K562 (cell line): ENCODE results near the gene LMF2. TPM values are rescaled to one million over a fixed set of nuclear protein-coding genes. Genes with fewer than 3 reads are reported as not detected.

Source experiments
- ATAC-seq: fragments of 200-7000 bp; cut with Tn5 transposase; 3 replicates; pipeline ENCODE4 v1.9.1; 2020; ENCODE audit warnings: moderate library complexity
- BruUV-seq: library from RNA; stranded (reverse); fragments of 400-500 nt; replicated peaks from 2 replicates; lab custom pipeline; 2021; lab: Mats Ljungman, UMichigan
- CTCF ChIA-PET: fragments of 300-600 bp; formaldehyde crosslinking; extraction: SDS; loops from one replicate; lab custom pipeline; 2021; ENCODE audit warnings: low intra/inter-chr PET ratio; lab: Yijun Ruan, JAX
- POLR2A ChIA-PET: fragments of 300-600, 350-650 bp; sonication (Branson Sonifier 250); formaldehyde crosslinking; extraction: SDS; loops from one replicate; lab custom pipeline; 2021; ENCODE audit warnings: antibody characterized with exemption, inconsistent platforms; lab: Yijun Ruan, JAX
- DNase-seq, 4 experiments: peaks; one replicate each; pipeline versions ENCODE4 v3.0.0 to v3.0.0-alpha.2; 2011 to 2018; ENCODE audit warnings: low spot score in 3 of 4, mixed read lengths in 3 of 4; ENCODE audit errors: extremely low read depth in 1 of 4
- FAIRE-seq: peaks from 2 replicates; lab custom pipeline; 2011; peaks lifted over from hg19 to GRCh38; lab: Jason Lieb, UNC
- H2AFZ ChIP-seq: 2 replicates; pipeline ENCODE4 v1.6.0; 2011; ENCODE audit warnings: low read depth, low read length, control low read depth, inconsistent platforms
- H3K27ac ChIP-seq: fragments of 200-600 bp; 3 replicates; pipeline ENCODE4 v1.8.0; 2011; ENCODE audit warnings: low read depth, mild to moderate bottlenecking, control low read depth, inconsistent platforms, low read length, moderate library complexity, mixed read lengths; ENCODE audit errors: extremely low read depth
- H3K27me3 ChIP-seq, 2 experiments: fragments of 300-600 bp in 1 of 2; 2 replicates in 1 of 2; 3 replicates in 1 of 2; pipeline versions ENCODE4 v1.6.0 to v1.8.0; 2011; ENCODE audit warnings: inconsistent platforms in 2 of 2, low read length in 2 of 2, mild to moderate bottlenecking in 1 of 2, mixed read lengths in 1 of 2, moderate library complexity in 1 of 2; ENCODE audit not compliant: control insufficient read depth in 2 of 2, insufficient read depth in 2 of 2
- H3K36me3 ChIP-seq: fragments of 300-600 bp; 3 replicates; pipeline ENCODE4 v1.8.0; 2011; ENCODE audit warnings: mild to moderate bottlenecking, low read length, inconsistent platforms; ENCODE audit not compliant: control insufficient read depth, insufficient read depth
- H3K4me1 ChIP-seq, 2 experiments: fragments of 200-600 bp in 1 of 2; replicated peaks in 1 of 2; 2 replicates in 1 of 2; 3 replicates in 1 of 2; pipeline versions ENCODE4 v1.5.1 to v1.8.0; 2011; ENCODE audit warnings: inconsistent platforms in 2 of 2, low read length in 2 of 2, mild to moderate bottlenecking in 1 of 2, mixed read lengths in 1 of 2, moderate library complexity in 1 of 2; ENCODE audit not compliant: control insufficient read depth in 2 of 2, insufficient read depth in 2 of 2
- H3K4me2 ChIP-seq: 2 replicates; pipeline ENCODE4 v1.6.1; 2011; ENCODE audit warnings: low read length, control low read depth, inconsistent platforms, mixed read lengths; ENCODE audit not compliant: insufficient read depth
- H3K4me3 ChIP-seq: fragments of 200-600 bp; sonication (generic), shearing (Covaris generic); 2 replicates; pipeline ENCODE4 v1.5.1; 2016; ENCODE audit warnings: control low read depth, inconsistent platforms
- H3K79me2 ChIP-seq: fragments of 200-600 bp; 3 replicates; pipeline ENCODE4 v1.8.0; 2011; ENCODE audit warnings: low read length, inconsistent platforms; ENCODE audit not compliant: control insufficient read depth, insufficient read depth
- H3K9ac ChIP-seq, 2 experiments: 2 replicates each; pipeline versions ENCODE4 v1.6.0 to v1.6.1; 2011; ENCODE audit warnings: low read depth in 2 of 2, low read length in 2 of 2, control low read depth in 1 of 2, inconsistent platforms in 1 of 2, mild to moderate bottlenecking in 1 of 2, mixed read lengths in 1 of 2; ENCODE audit not compliant: insufficient read depth in 1 of 2
- H3K9me1 ChIP-seq: one replicate; pipeline ENCODE4 v1.6.0; 2011; ENCODE audit warnings: inconsistent platforms, mild to moderate bottlenecking, low read length, moderate library complexity; ENCODE audit not compliant: control insufficient read depth, insufficient read depth
- H3K9me3 ChIP-seq: replicated peaks from 2 replicates; pipeline ENCODE4 v1.5.1; 2011; ENCODE audit warnings: low read depth, low read length, inconsistent platforms; ENCODE audit not compliant: control insufficient read depth, insufficient read depth
- H4K20me1 ChIP-seq: replicated peaks from 2 replicates; pipeline ENCODE4 v1.6.1; 2011; ENCODE audit warnings: low read length, inconsistent platforms, mixed read lengths; ENCODE audit not compliant: control insufficient read depth, insufficient read depth
- CCAR2 ChIP-seq: fragments of 200-400 bp; formaldehyde crosslinking; IDR thresholded peaks from 2 replicates; pipeline ENCODE4 v1.6.1; 2017; ENCODE audit warnings: mild to moderate bottlenecking, low read depth, low read length
- GATAD2A ChIP-seq: fragments of 450-650 bp; IDR thresholded peaks from 2 replicates; pipeline ENCODE4 v1.6.1; 2017
- GTF2E2 ChIP-seq: fragments of 200-800 bp; sonication (Bioruptor generic); IDR thresholded peaks from 2 replicates; pipeline ENCODE4 v1.6.1; 2016; ENCODE audit warnings: missing genetic modification characterization, missing compliant biosample characterization
- MAZ ChIP-seq, 2 experiments: fragments of 450-650 bp in 1 of 2; sonication (generic) in 1 of 2; formaldehyde crosslinking; IDR thresholded peaks in 1 of 2; conservative IDR thresholded peaks in 1 of 2; 2 replicates each; pipeline versions ENCODE4 v1.4.0 to v1.5.0; 2020; ENCODE audit warnings: mild to moderate bottlenecking in 1 of 2, missing genetic modification reagents in 1 of 2
- NR2C1 ChIP-seq, 2 experiments: fragments of 450-650 bp; IDR thresholded peaks; 2 replicates each; pipeline ENCODE4 v1.6.1; 2017; ENCODE audit warnings: mild to moderate bottlenecking in 2 of 2, antibody characterized with exemption in 1 of 2, inconsistent platforms in 1 of 2, missing compliant biosample characterization in 1 of 2, missing genetic modification characterization in 1 of 2
- POLR2AphosphoS2 ChIP-seq: IDR thresholded peaks from 2 replicates; pipeline ENCODE4 v1.6.1; 2012; ENCODE audit warnings: low read length, improper control_type of control experiment
- POLR3G ChIP-seq: IDR thresholded peaks from 2 replicates; pipeline ENCODE4 v1.6.1; 2011; ENCODE audit not compliant: insufficient read length, insufficient replicate concordance; ENCODE audit errors: extremely low read depth
- RBM39 ChIP-seq: fragments of 200-400 bp; formaldehyde crosslinking; optimal IDR thresholded peaks from 2 replicates; pipeline ENCODE3; 2018; ENCODE audit warnings: low read depth, low read length
- XRCC4 ChIP-seq: IDR thresholded peaks from one replicate; pipeline ENCODE4 v1.6.1; 2011; ENCODE audit not compliant: insufficient read depth, insufficient read length; ENCODE audit errors: extremely low read depth
- ZBTB17 ChIP-seq: fragments of 450-650 bp; formaldehyde crosslinking; IDR thresholded peaks from 2 replicates; pipeline ENCODE4 v1.4.0; 2020; ENCODE audit warnings: mild to moderate bottlenecking
- ZEB2 ChIP-seq: fragments of 450-650 bp; IDR thresholded peaks from 2 replicates; pipeline ENCODE4 v1.6.1; 2016
- ZNF253 ChIP-seq: fragments of 250-450 bp; sonication (Bioruptor Pico); conservative IDR thresholded peaks from 2 replicates; pipeline ENCODE4 v1.6.1; 2021; ENCODE audit warnings: mild to moderate bottlenecking
- WGBS: fragments of 100-300 bp; shearing (Covaris generic); methylation state at CpG from one replicate; pipeline ENCODE4 v1.1.6; 2016; ENCODE audit warnings: low coverage, mixed read lengths; ENCODE audit not compliant: insufficient coverage; ENCODE audit errors: missing lambda C conversion rate; 5-methylcytosine and 5-hydroxymethylcytosine counted together
- in situ Hi-C: fragments of 300-500 bp; cut with MboI; formaldehyde crosslinking; loops from 4 replicates; pipeline ENCODE4 v1.15.0; 2018; ENCODE audit warnings: inconsistent platforms, mixed read lengths
- intact Hi-C: fragments of 100-400 bp; cut with micrococcal nuclease; formaldehyde crosslinking; loops from 2 replicates; pipeline ENCODE4 v1.14.2; 2022
- polyA plus RNA-seq, 8 experiments: library from polyadenylated mRNA; depleted of rRNA in 4 of 8; stranded (reverse) in 5 of 8; unstranded in 3 of 8; fragments of >200 nt; fragmentation: Nextera tagmentation in 2 of 8; fragmentation: Illumina TruSeq in 1 of 8; extraction: Ambion mirVana in 2 of 8; extraction: Trizol in 1 of 8; gene quantifications; 2 replicates each; pipeline versions ENCODE4 v1.2.1 to v1.2.3, GENCODE V29; 2011 to 2014; ENCODE audit warnings: inconsistent platforms in 1 of 8, missing spikeins in 1 of 8
- total RNA-seq, 7 experiments: library from RNA; depleted of rRNA in 6 of 7; stranded (reverse); fragments of >200 nt in 6 of 7; fragmentation: Illumina TruSeq in 2 of 7; extraction: Trizol in 2 of 7; gene quantifications; 2 replicates each; pipeline versions ENCODE4 v1.2.1 to v1.2.3, GENCODE V29; 2011 to 2021; ENCODE audit warnings: low replicate concordance in 1 of 7
- TF ChIP-seq, protein P1 (sequence below): sonication (generic); formaldehyde crosslinking; IDR thresholded peaks from 2 replicates; pipeline ENCODE4 v1.8.0; 2022; ENCODE audit warnings: missing genetic modification reagents, mild to moderate bottlenecking, moderate library complexity, borderline replicate concordance
- TF ChIP-seq, protein P2 (sequence below): sonication (generic); formaldehyde crosslinking; IDR thresholded peaks from 2 replicates; pipeline ENCODE4 v1.9.0; 2022; ENCODE audit warnings: mild to moderate bottlenecking, missing genetic modification reagents
- TF ChIP-seq, protein P3 (sequence below): sonication (generic); formaldehyde crosslinking; IDR thresholded peaks from 2 replicates; pipeline ENCODE4 v1.8.0; 2023; ENCODE audit warnings: missing genetic modification reagents, mild to moderate bottlenecking, borderline replicate concordance

LMF2 gene
- total and polyA plus RNA-seq, 9 of the 15 experiments (the other 6 are each of a cell fraction or from before 2014, with no cell fraction given), result 0.08 to 37.1 (median 7.6) TPM

DNA sequence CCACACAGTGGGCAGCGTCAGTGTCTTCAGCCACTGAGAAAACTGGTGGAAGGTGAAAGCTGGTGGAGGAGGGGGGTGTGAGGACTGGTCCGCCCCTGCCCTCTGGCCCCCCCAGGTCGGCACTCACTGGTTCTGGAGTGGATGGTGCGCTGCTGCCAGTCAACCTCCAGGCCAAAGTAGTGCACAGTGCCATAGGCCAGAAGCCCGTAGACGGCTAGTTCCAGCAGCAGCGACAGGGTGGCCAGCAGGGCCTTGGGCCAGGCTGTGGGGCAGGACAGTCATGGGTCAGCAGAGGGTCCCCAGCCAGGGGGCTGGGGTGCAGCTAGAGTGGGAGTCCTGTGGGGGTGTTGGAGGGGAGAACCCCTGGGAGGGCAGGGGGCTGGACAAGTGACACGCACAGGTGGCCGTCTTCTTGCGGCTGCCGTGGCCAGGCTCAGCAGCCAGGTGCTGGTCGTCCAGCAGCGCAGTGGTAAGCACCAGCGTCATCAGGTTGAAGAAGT is 2.2 kb downstream of the LMF2 start:
- in situ Hi-C loops, result no loop called here
- no peak overlapping the region for H2AFZ ChIP-seq
- 0 out of 2 replicates have a peak, but pooled peaks cover 1% of the 10 kb centered on the region for H3K9me3 ChIP-seq
- WGBS, result 100% methylated on average over 6 of the region's 14 CpGs
- BruUV-seq, result no TSS peak
- ATAC-seq (no peak), DNase-seq (no peak), FAIRE-seq (no peak)
- peaks cover 24% of the 10 kb centered on the region; the same call in 1 of the 3 replicates for H3K36me3 ChIP-seq
- H3K9me1 ChIP-seq, result no peaks in the 10 kb centered on the region
- H3K4me2 ChIP-seq, result no peak overlapping the region
- H4K20me1 ChIP-seq, result no peaks in the 10 kb centered on the region
- H3K79me2 ChIP-seq, result peaks cover 31% of the 10 kb centered on the region
- H3K9ac ChIP-seq, result no peak overlapping the region
- intact Hi-C loops, result no loop called here
- H3K4me1 ChIP-seq, result peaks cover 0 to 27% of the 10 kb centered on the region in 2 experiments; a peak in 3 of 5 replicates
- no peaks in the 10 kb centered on the region for H3K27me3 ChIP-seq
- CTCF ChIA-PET, result no interaction called here
- no peak overlapping the region for H3K4me3 ChIP-seq
- no peak overlapping the region for H3K27ac ChIP-seq
- POLR2A ChIA-PET, result interaction anchor here (1.3 kb wide), 1 partner anchor 8 kb away, joined by 4 read pairs; no protein-coding TSS in a partner anchor
- no peak for TF ChIP-seq MAZ (CRISPR knock-in tag; conservative IDR thresholded peaks at IDR 0.05 in 1 of 2, IDR thresholded peaks at IDR 0.05 in 1 of 2)
- no peak for TF ChIP-seq ZNF253 (CRISPR knock-in tag)
- no peak for TF ChIP-seq NR2C1 (IDR thresholded peaks at IDR 0.05)
- no peak for TF ChIP-seq NR2C1 (tag; IDR thresholded peaks at IDR 0.05)
- TF ChIP-seq CCAR2, result no peak
- TF ChIP-seq, protein P1, sequence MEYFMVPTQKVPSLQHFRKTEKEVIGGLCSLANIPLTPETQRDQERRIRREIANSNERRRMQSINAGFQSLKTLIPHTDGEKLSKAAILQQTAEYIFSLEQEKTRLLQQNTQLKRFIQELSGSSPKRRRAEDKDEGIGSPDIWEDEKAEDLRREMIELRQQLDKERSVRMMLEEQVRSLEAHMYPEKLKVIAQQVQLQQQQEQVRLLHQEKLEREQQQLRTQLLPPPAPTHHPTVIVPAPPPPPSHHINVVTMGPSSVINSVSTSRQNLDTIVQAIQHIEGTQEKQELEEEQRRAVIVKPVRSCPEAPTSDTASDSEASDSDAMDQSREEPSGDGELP (CRISPR knock-in tag), result no peak
- TF ChIP-seq XRCC4, result no peak
- TF ChIP-seq POLR3G, result no peak
- TF ChIP-seq GTF2E2 (tag), result no peak
- TF ChIP-seq ZBTB17, result no peak
- no peak for TF ChIP-seq GATAD2A
- TF ChIP-seq ZEB2, result no peak
- TF ChIP-seq, protein P2, sequence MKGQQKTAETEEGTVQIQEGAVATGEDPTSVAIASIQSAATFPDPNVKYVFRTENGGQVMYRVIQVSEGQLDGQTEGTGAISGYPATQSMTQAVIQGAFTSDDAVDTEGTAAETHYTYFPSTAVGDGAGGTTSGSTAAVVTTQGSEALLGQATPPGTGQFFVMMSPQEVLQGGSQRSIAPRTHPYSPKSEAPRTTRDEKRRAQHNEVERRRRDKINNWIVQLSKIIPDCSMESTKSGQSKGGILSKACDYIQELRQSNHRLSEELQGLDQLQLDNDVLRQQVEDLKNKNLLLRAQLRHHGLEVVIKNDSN, result no peak
- no peak for TF ChIP-seq RBM39
- TF ChIP-seq, protein P3, sequence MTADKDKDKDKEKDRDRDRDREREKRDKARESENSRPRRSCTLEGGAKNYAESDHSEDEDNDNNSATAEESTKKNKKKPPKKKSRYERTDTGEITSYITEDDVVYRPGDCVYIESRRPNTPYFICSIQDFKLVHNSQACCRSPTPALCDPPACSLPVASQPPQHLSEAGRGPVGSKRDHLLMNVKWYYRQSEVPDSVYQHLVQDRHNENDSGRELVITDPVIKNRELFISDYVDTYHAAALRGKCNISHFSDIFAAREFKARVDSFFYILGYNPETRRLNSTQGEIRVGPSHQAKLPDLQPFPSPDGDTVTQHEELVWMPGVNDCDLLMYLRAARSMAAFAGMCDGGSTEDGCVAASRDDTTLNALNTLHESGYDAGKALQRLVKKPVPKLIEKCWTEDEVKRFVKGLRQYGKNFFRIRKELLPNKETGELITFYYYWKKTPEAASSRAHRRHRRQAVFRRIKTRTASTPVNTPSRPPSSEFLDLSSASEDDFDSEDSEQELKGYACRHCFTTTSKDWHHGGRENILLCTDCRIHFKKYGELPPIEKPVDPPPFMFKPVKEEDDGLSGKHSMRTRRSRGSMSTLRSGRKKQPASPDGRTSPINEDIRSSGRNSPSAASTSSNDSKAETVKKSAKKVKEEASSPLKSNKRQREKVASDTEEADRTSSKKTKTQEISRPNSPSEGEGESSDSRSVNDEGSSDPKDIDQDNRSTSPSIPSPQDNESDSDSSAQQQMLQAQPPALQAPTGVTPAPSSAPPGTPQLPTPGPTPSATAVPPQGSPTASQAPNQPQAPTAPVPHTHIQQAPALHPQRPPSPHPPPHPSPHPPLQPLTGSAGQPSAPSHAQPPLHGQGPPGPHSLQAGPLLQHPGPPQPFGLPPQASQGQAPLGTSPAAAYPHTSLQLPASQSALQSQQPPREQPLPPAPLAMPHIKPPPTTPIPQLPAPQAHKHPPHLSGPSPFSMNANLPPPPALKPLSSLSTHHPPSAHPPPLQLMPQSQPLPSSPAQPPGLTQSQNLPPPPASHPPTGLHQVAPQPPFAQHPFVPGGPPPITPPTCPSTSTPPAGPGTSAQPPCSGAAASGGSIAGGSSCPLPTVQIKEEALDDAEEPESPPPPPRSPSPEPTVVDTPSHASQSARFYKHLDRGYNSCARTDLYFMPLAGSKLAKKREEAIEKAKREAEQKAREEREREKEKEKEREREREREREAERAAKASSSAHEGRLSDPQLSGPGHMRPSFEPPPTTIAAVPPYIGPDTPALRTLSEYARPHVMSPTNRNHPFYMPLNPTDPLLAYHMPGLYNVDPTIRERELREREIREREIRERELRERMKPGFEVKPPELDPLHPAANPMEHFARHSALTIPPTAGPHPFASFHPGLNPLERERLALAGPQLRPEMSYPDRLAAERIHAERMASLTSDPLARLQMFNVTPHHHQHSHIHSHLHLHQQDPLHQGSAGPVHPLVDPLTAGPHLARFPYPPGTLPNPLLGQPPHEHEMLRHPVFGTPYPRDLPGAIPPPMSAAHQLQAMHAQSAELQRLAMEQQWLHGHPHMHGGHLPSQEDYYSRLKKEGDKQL (CRISPR knock-in tag), result no peak
- no peak for TF ChIP-seq POLR2AphosphoS2
